Loucy (cell line): ENCODE data around the gene AMFR.

Experiments used
- H2AFZ ChIP-seq: fragments of 200-600 bp; sonication (generic); 2 replicates; pipeline ENCODE4 v1.6.0; 2016; ENCODE audit warnings: antibody characterized with exemption, mild to moderate bottlenecking, low read length, moderate library complexity
- H3F3A ChIP-seq: fragments of 200-600 bp; 2 replicates; pipeline ENCODE4 v1.6.0; 2016; ENCODE audit warnings: antibody characterized with exemption, low read depth, mild to moderate bottlenecking
- H3K27me3 ChIP-seq: fragments of 200-600 bp; sonication (generic); 2 replicates; pipeline ENCODE4 v1.6.1; 2014; ENCODE audit warnings: low read length, mild to moderate bottlenecking; ENCODE audit not compliant: insufficient read depth, poor library complexity, severe bottlenecking
- H3K36me3 ChIP-seq: fragments of 200-600 bp; sonication (generic); 2 replicates; pipeline ENCODE4 v1.6.1; 2016; ENCODE audit warnings: low read length; ENCODE audit not compliant: insufficient read depth
- H3K4me1 ChIP-seq: fragments of 200-600 bp; sonication (generic); 2 replicates; pipeline ENCODE4 v1.5.1; 2014; ENCODE audit warnings: low read length, mild to moderate bottlenecking; ENCODE audit not compliant: insufficient read depth, poor library complexity, severe bottlenecking
- H3K4me2 ChIP-seq: fragments of 200-600 bp; sonication (generic); 2 replicates; pipeline ENCODE4 v1.6.0; 2014; ENCODE audit warnings: antibody characterized with exemption, low read length, low read depth, mild to moderate bottlenecking; ENCODE audit not compliant: poor library complexity, severe bottlenecking
- H3K4me3 ChIP-seq: fragments of 200-600 bp; sonication (generic); 2 replicates; pipeline ENCODE4 v1.5.1; 2014; ENCODE audit warnings: low read length, mild to moderate bottlenecking, mixed read lengths; ENCODE audit not compliant: poor library complexity, severe bottlenecking
- H3K79me2 ChIP-seq: fragments of 200-600 bp; sonication (generic); 2 replicates; pipeline ENCODE4 v1.6.1; 2014; ENCODE audit warnings: low read length; ENCODE audit not compliant: insufficient read depth
- H3K9ac ChIP-seq: fragments of 200-600 bp; sonication (generic); 2 replicates; pipeline ENCODE4 v1.6.0; 2014; ENCODE audit warnings: mild to moderate bottlenecking, low read depth, low read length, moderate library complexity; ENCODE audit not compliant: poor library complexity, severe bottlenecking
- H3K9me2 ChIP-seq: fragments of 200-600 bp; sonication (generic); replicated peaks from 2 replicates; pipeline ENCODE4 v1.6.1; 2016; ENCODE audit warnings: low read depth, low read length, mixed read lengths
- H3K9me3 ChIP-seq: fragments of 200-600 bp; sonication (generic); 2 replicates; pipeline ENCODE4 v1.6.1; 2014; ENCODE audit warnings: mild to moderate bottlenecking, antibody characterized with exemption, low read length, low read depth; ENCODE audit not compliant: insufficient read depth
- H4K20me1 ChIP-seq: fragments of 200-600 bp; sonication (generic); 2 replicates; pipeline ENCODE4 v1.6.0; 2014; ENCODE audit warnings: antibody characterized with exemption, low read length, mild to moderate bottlenecking; ENCODE audit not compliant: insufficient read depth, poor library complexity, severe bottlenecking
- CTCF ChIP-seq: fragments of 200-600 bp; sonication (generic); conservative IDR thresholded peaks from 2 replicates; pipeline ENCODE4 v1.5.1; 2014; ENCODE audit warnings: mild to moderate bottlenecking, antibody characterized with exemption, low read length
- EZH2phosphoT487 ChIP-seq: fragments of 200-600 bp; IDR thresholded peaks from 2 replicates; pipeline ENCODE4 v1.6.1; 2018; ENCODE audit warnings: antibody characterized with exemption, mild to moderate bottlenecking, moderate library complexity, borderline replicate concordance

Gene AMFR

DNA sequence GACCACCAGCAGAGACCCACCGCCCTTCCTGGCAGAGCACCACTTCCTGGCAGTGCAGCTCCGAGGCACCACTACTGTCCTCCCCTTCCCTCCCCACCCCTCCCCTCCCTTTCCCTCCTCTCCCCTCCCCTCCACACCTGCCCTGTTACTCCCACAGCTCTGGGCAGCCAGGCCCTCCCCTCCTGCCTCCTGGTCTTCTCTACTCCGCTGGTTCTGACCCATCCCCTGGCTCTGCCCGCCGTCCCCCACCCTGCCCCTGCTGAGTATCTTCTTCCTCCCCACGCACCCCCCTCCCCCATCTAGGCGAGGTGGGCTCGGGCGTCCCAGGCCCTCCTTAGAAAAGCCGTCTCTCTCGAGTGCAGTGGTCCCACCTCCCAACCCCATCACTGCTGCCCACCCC is 77.7 kb downstream of the AMFR start:
- Histone ChIP-seq H4K20me1 (no peaks in the 10 kb centered on the region), H3K9me3 (no peaks in the 10 kb centered on the region), H3K9me2 (no peaks in the 10 kb centered on the region), H3K4me1 (no peaks in the 10 kb centered on the region), H3K36me3 (no peaks in the 10 kb centered on the region), H3K4me3 (no peak overlapping the region), H3K9ac (no peak overlapping the region), H2AFZ (no peak overlapping the region), H3K4me2 (no peak overlapping the region), H3K79me2 (no peaks in the 10 kb centered on the region), H3F3A (no peaks in the 10 kb centered on the region), H3K27me3 (no peaks in the 10 kb centered on the region)
- TF ChIP-seq CTCF, result no peak
- no peak for TF ChIP-seq EZH2phosphoT487

GRCh38 chr16:56347166-56347565 is 78.2 kb downstream of the AMFR start:
- no peaks in the 10 kb centered on the region for H3K4me1 ChIP-seq
- H4K20me1 ChIP-seq, result no peaks in the 10 kb centered on the region
- H3K9ac ChIP-seq, result no peak overlapping the region
- TF ChIP-seq EZH2phosphoT487, result no peak
- TF ChIP-seq CTCF, result no peak
- H3K9me3 ChIP-seq, result no peaks in the 10 kb centered on the region
- no peaks in the 10 kb centered on the region for H3K9me2 ChIP-seq
- no peaks in the 10 kb centered on the region for H3K79me2 ChIP-seq
- no peaks in the 10 kb centered on the region for H3K27me3 ChIP-seq
- no peaks in the 10 kb centered on the region for H3K36me3 ChIP-seq
- H2AFZ ChIP-seq, result no peak overlapping the region; the same call in 1 of the 2 replicates
- no peak overlapping the region for H3K4me3 ChIP-seq
- no peaks in the 10 kb centered on the region for H3F3A ChIP-seq
- no peak overlapping the region for H3K4me2 ChIP-seq

DNA sequence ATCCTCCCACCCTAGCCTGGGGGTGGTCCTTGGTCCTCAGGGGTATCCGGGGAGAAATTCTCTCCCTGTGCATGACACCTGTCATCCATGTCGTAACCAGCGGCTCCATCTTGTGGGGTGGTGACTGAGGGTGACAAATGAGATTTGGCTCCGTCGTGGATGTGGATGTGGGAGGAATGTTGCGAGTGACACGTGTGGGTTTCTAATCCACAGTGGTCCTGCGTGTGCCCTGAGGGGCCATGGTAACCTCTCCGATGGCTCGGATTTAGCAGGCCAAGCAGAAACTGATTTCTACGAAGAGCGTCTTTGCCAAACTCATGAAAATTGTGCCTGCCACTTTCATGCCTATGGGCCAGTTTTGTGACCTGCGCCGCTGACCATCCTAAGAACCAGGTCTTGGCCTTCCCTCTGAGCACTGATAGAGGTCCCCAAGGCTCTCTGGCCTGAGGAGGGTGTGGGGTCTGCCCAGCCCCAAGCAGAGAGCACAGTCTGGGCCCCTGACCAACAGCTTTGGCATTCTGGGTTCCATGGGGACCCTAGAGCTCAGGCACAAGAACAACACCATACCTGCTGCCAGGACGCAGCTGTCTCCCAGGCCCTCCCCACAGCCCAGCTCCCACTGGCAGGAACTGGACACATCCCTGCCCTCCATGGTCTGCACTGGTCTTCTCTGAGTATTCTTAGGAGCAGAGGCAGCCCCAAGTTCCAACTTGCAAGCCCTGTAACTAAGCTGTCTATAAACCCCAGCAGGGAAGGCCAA is 79.0 kb downstream of the AMFR start:
- no peak overlapping the region for H3K4me3 ChIP-seq
- H3K9me2 ChIP-seq, result no peaks in the 10 kb centered on the region
- no peak overlapping the region for H3K9ac ChIP-seq
- H3K79me2 ChIP-seq, result no peaks in the 10 kb centered on the region
- TF ChIP-seq CTCF (no peak), EZH2phosphoT487 (no peak)
- H3K36me3 ChIP-seq, result no peaks in the 10 kb centered on the region
- no peaks in the 10 kb centered on the region for H3K27me3 ChIP-seq
- H3K9me3 ChIP-seq, result no peaks in the 10 kb centered on the region
- H3K4me1 ChIP-seq, result no peaks in the 10 kb centered on the region
- no peaks in the 10 kb centered on the region for H3F3A ChIP-seq
- no peak overlapping the region; the same call in 1 of the 2 replicates for H2AFZ ChIP-seq
- H4K20me1 ChIP-seq, result no peaks in the 10 kb centered on the region
- H3K4me2 ChIP-seq, result no peak overlapping the region
